HuH-7 (cell line): Measurements from ENCODE around the gene FAM3D.
"Not testable (repeated sequence)": the region's sequence is repeated elsewhere in the genome, so short reads cannot be mapped to it uniquely, and the experiment has no call there.

Experiments used
- DNase-seq: peaks from one replicate; pipeline ENCODE4 v3.0.0; 2011; ENCODE audit warnings: low spot score

The FAM3D gene, protein sequence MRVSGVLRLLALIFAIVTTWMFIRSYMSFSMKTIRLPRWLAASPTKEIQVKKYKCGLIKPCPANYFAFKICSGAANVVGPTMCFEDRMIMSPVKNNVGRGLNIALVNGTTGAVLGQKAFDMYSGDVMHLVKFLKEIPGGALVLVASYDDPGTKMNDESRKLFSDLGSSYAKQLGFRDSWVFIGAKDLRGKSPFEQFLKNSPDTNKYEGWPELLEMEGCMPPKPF

GRCh38 chr3:58666683-58667082 lies at the start of gene FAM3D:
FAM3D (minus strand) TSS chr3:58666774; CDS start chr3:58655563, 11,211 bp downstream.
- DNase-seq = no peak

DNA sequence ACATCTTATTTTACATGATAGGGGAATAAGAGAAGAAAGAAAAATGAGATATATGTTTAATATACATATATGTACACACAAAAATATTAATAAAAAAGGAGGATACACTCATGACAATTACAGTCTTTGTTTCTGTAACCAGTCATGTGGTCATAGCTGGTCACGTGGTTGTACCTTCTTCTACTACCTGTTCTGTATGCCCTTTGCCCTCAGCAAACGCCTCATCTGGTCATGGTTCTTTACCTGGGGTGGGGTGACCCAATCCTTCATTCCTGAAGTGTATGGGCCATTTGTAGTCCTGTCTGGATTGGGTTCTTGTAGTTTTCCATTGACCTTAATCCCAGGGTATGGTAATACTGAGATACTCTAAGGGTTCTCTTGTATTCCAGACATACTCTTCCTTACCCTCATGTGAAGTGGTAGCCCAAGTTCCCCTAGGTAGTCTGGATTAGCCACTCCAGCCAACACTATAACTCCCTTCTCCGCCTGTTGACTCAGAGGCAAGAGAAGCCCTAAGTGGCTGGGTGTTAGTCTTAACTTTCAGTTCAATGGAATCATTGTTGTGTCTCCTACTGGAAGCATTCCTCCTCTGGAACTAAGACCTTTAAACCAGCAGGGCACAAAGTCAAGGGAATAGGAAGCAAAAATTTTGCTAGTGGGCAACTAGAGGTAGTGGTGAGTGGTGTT lies 47.3 kb upstream of the FAM3D start:
- no peak for DNase-seq

DNA sequence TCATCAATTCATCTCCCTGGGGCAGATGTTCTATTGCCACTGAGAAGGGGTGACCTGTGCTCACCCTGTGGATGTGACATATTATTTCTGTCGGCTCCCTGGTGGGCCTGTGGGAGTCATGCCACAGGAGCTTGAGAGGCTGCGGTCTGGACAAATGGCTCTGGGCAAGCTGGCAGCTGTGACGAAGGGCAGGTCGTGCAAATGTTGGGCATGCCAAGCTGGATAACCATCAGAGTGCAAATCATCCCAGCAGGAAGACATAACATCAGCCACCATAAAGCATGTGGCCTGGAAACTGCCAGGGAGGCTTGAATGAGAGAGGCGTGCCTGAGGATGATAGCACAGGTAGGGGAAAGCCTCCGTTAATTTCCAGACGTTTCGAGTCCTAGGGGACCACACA lies 45.3 kb upstream of the FAM3D start:
- no peak for DNase-seq

DNA sequence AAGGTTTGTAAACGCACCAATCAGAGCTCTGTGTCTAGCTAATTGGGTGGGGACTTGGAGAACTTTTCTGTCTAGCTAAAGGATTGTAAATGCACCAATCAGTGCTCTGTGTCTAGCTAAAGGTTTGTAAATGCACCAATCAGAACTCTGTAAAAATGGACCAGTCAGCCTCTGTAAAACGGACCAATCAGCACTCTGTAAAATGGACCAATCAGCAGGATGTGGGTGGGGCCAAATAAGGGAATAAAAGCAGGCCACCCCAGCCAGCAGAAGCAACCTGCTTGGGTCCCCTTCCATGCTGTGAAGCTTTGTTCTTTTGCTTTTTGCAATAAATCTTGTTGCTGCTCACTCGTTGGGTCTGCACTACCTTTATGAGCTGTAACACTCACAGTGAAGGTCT lies 42.4 kb upstream of the FAM3D start:
- DNase-seq = not testable (repeated sequence)

- no peak for DNase-seq
Measured at GRCh38 chr3:58708116-58708791, 41.7 kb upstream of the FAM3D start.

DNA sequence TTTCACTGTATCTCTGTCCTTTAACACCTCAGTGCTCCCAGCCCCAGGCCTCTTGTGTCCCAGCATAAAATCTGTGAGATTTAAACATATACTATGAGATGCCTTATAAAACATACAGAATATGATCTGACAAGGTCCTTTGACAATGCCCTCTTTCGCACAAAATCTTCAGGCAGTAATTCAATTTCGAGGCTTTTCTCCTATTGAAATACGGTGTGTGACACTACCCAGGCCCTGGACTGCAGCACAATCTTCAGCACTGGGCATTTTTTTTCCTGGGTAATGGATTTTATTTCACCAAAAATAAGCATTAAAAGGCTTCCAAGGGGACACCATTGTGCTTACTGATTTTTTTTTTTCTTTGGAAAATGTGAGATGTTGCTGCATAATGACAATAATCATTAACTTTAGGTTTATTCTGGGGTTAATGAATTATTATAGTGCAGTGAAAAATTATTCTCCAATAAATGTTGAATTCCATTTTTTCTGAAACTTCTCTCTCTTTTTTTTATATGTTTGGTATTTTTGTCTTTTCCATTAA lies 40.9 kb upstream of the FAM3D start:
- no peak for DNase-seq

GRCh38 chr3:58706395-58707167 lies 40.0 kb upstream of the FAM3D start:
- no peak for DNase-seq

DNA sequence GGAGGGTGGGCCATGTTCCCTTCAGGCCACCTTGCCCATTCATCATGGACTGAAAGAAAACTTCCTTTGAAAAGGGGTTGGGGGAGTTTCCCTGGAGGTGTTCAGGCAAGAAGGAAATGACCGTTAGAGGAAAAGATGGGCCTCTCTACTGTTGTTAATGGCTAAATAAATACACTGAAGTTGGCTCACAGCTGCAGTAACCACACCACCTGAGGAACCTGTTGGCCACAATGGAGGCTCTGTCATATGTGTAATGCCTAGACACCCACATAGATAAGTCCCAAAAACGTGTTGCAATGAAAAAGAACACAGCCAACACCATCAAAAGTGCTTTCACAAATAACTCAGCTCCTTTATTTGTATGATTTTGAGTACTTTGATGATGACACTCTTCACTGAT lies 38.2 kb upstream of the FAM3D start:
- DNase-seq = no peak

- DNase-seq = not testable (repeated sequence)
Measured at GRCh38 chr3:58704304-58704703, 37.7 kb upstream of the FAM3D start.

- DNase-seq = no peak
Measured at GRCh38 chr3:58698246-58698645, 31.7 kb upstream of the FAM3D start.

DNA sequence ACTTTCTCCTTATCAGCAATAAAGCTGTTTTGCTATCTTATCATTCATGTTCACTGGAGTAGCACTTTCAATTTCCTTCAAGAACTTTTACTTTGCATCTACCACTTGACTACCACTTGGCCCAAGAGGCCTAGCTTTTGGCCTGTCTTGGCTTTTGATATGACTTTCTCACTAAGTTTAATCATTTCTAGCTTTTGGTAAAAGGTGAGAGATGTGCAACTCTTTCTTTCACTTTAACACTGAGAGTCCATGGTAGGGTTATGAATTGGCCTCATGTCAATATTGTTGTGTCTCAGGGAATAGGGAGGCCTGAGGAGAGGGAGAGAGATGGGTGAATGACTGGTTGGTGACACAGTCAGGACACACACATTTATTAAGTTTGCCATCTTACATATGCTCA lies 31.0 kb upstream of the FAM3D start:
- DNase-seq = no peak

GRCh38 chr3:58696813-58697212 lies 30.2 kb upstream of the FAM3D start:
- not testable (repeated sequence) for DNase-seq

DNA sequence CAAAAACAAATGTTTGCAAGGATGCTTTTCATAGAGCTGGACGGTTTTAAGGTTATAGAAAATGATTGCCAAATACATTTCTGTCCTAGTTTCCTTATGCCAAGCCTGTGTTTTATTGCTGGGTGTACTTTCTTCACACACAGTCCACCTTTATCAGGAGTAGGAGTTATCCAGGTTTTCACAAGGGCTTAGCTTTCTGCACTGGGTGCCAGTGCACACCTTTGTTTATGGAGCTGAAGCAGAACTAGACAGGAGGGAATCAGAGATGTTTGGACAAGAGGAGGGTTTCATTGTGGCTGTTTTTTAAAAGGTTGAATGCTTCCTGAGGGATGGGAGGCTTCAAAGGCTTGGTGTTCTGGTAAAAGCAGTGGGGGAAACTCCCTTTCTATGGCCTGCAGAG lies 29.5 kb upstream of the FAM3D start:
- DNase-seq = no peak

GRCh38 chr3:58695284-58695683 lies 28.7 kb upstream of the FAM3D start:
- DNase-seq = not testable (repeated sequence)

GRCh38 chr3:58693940-58694850 lies 27.6 kb upstream of the FAM3D start:
- no peak for DNase-seq

DNA sequence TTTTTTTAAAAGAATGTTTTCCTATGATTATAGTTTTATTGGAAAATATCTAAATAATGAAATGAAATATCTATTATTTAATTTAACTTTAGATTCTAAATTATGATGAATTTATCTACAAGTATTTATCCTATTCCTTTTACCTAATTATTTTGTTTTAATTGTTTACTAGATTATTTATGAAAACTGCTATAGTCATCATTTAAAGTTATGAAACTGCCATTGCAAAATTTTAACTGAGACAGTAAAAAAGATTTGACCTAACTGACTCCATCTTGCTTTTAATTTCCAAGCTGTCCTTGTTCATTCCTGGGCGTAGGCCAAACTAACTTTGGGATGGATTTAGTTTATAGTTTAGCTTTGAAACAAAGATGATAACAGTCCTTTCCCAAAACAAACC lies 25.9 kb upstream of the FAM3D start:
- DNase-seq = no peak

- DNase-seq = no peak
Measured at GRCh38 chr3:58691997-58692396, 25.4 kb upstream of the FAM3D start.

DNA sequence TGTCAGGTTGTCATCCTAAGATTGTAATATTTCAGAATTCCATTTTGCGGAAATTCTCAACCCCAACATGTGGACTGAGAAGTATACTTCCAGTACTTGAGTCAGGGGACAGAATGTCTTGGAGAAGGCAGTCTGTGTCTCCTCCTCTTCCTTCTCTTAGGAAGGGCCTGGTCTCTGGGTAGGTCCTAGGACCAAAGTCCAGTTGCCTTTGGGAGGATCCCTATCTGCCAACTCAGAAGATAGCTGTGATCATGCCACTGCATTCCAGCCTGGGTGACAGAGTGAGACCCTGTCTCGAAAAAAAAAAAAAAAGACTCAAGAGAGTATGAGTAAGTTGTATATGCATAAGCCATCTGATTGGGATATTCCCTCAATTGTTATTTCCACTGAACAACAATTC lies 23.9 kb upstream of the FAM3D start:
- DNase-seq = no peak

DNA sequence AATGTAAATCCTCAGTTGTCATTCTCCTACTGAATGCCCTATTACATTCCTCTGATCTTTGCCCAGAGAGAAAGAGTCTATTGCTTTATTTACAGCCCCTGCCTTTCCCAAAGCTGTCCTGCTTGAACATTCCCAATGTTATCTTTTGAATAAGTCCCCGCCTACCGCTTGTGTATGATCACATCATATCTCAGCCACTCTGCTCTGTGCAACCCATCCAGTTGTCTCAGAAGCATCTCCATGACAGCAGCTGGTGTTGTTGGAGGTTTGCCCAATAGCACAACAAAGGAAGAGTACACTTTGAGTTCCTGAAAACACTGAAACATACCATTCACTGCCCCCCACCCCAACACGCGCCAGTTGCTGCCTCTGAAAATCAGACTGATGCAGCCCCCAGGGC lies 22.0 kb upstream of the FAM3D start:
- no peak for DNase-seq

GRCh38 chr3:58686847-58687246 lies 20.3 kb upstream of the FAM3D start:
- DNase-seq = no peak

GRCh38 chr3:58685641-58686040 lies 19.1 kb upstream of the FAM3D start:
- DNase-seq = no peak
